ENCODE data around the gene LYSET. TPM values are rescaled to one million over a fixed set of nuclear protein-coding genes. Genes with fewer than 3 reads are reported as not detected.
A peak's percentile ranks its signal among the peaks of the same experiment; 100 is the strongest.
"Not testable (repeated sequence)": the region's sequence is repeated elsewhere in the genome, so short reads cannot be mapped to it uniquely, and the experiment has no call there.

The LYSET gene
- polyA plus RNA-seq, 3 donors = 33.8 to 34.5 (median 34.4) TPM

DNA sequence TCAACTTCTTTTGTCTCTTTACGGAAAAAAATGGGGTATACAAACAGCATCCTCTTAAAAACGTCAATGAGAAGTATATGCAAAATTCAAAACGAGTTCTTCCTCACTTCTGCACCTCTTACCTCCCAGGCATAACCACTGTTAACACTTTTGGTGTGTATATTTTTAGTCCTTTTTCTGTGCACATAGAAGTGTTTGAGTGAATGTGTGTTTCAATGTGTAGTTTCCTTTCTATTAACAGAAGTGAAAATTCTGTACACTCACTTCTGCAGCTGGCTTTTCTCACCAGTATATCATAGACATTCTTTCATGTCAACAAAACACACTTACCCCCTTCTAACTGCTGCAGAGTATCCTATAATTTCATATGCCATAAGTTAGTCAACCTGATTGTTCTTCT, 27.3 kb downstream of the LYSET start:
- no peak for DNase-seq

DNA sequence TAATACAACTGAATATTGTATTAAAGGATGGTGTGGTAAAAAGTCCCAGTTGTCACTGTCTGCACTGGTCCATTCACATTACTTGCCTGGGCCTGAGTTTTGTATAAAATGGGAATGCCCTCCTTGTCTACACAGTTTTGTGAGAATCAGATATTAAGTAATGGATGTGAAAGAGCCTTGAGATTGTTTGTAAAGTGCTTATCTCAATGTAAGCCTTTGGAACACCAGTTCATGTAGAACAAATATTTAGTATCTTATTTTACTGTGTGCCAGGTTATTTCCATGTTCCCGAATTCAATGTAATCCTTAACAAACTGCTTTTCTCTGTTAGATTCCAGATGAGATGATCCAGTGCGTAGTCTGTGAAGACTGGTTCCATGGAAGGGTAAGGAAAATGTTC, 29.5 kb downstream of the LYSET start:
- no peak for DNase-seq

DNA sequence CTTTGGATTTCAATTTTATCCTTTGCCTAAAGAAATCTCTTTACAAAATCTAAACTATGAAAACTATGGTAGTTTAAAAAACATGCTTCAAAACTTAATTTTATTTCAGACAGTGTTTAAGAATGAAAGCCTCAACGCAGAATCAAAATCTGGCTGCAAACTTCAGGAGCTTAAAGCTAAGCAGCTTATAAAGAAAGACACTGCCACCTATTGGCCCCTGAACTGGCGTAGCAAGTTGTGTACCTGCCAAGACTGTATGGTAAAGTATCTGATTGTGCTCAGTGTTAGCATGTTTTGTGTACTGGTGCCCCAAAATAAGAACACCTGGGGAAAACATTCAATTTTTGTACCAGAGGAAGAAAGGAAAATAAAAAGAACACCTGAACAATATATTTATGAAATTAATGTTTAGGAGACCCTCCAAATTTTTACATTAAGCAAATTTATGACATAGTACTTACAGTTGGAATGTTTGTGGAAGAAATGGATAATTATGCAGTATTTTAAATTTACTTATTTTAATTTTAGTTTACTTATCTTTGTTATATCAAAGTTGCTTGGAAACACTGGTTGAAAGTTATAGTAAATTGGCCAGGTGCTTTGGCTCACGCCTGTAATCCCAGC, 34.1 kb downstream of the LYSET start:
- peak; percentile 48 for DNase-seq

DNA sequence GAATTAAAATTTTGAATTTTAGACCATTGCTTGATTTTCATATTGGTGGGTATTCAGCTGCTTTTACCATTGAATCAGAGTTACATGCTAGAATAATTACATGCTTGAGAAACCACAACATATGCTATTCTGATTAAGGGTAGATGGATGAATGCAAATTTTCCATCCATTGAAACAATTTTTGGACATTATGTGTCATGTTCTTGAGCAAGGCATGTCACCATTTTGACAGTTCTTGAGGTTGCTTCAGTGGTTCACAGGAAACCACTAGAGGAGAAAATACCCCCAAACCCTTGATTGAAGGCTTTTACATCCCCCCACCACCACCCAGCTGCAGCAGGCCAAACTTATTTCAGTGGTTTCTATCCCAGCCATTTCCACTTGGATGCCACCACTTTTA, 35.4 kb downstream of the LYSET start:
- no peak for DNase-seq

DNA sequence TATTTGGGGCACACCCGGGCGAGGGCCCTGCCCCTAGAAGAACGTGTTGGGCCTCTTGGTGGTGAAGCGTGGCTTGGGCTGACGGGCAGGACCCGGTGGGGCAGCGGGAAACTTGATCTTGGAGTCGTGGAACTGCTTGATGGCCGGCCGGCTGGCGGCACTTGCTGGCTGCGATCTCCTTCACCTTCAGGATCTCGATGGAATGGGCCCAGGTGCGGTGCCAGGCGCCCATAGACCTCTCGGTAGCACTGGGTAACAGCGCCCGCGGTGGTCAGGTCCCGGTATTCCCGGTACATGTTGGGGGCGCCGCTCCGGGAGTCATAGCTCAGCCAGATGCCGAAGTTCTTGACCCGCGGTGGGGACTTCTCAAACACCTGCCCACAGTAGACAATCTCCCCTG, 38.4 kb downstream of the LYSET start:
- no peak for DNase-seq

DNA sequence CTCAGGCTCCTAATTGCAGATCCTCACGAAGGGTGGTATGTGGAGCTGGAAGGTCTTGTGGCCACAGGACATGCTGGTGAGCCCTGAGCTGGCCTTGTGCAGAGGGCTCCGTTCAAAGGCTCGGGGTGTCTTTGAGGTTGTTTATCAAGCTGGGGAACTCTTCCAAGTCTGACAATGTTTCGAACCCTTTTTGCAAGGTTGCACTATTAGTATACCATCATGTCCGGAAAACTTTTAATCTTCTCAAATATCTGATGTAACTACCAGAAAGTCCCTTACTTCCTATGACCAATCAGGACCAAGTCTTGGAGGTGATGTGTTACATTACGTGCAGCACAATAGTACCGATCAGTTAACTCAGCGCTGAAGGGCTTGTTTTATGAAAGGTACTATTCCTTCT, 43.4 kb downstream of the LYSET start:
- no peak for DNase-seq

DNA sequence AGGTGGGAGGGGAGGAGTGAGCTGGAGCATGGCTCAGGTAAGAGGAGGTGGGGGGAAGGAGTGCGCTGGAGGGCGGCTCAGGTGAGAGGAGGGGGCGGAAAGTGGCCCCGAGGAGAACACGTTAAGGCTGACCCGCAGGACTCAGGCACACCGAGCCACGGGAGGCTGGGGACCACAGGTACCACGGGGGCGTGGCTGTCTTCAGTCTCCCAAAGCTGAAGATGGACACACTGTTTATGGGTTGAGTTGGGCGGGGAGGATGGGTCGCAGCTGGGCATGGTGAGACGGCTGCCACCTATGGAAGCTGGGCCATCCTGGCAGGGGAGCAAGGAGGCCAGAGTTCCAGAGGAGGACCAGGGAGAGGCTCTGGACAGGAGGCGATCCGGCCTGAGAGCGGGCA, 45.4 kb downstream of the LYSET start:
- no peak for DNase-seq

DNA sequence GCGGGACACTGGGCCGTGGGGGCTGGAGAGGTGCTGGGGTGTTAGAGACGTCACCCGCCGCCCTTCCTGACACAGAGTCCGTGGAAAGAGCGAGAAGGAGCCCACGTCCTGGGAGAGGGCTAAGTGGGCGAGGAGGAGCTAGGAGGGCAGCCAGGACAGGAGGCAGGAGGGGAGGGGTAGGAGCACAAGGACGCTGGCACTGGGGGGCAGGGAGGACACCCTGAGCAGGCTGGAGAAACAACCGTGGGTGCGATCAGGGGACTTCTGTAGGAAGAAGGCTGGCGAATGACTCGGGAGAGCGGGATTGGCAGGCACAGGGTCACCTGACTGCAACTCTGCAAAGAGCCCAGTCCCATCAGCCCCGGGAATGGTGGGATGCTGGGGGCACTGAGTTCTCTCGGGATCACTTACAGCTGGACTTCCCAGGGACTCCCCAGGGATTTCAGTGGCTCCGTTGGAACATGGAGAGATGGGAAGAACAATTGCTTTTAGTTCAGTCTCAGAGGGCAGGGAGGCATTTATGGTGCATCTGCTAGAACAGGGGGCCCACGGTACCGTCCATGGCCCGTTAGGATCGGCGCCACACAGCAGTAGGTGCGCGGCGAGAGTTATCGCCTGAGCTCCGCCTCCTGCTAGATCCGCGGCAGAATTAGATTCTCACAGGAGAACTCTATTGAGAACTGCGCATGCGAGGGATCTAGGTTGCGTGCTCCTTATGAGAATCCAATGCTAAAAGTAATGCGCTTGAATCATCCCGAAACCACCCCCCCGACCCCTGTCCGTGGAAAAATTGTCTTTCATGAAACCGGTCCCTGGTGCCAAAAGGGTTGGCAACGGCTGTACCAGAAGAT, 46.2 kb downstream of the LYSET start:
- peak; percentile 31 for DNase-seq

DNA sequence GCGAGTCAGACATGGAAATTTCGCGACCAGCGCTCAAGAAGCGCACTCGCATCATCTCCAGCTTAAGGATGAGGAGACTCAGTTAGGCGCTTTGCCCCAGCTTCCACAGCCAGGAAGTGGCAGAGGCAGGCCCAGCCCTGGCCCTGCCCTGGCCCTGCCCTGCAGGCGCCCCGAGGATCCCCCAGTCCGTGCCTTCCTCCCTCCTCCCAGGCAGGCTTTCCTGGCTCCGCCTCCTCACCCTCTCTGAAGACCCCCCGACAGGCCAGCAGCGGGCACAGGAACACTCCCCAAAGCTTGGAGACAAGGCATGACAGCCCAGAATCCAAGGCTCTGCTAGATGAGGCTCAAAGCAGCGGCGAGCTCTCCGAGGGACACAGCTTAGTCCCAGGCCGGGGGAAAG, 47.0 kb downstream of the LYSET start:
- no peak for DNase-seq

DNA sequence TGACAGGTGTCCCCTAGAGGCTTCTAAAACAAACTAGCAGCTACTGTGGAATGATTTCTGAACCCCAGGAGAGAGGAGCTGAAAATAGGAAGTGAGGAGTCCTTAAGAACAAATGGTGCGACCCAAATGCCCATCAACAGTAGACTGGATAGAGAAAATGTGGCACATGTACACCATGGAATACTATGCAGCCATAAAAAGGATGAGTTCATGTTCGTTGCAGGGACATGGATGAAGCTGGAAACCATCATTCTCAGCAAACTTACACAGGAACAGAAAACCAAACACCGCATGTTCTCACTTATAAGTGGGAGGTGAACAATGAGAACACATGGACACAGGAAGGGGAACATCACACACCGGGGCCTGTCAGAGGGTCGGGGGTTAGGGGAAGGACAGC, 48.0 kb downstream of the LYSET start:
- DNase-seq = not testable (repeated sequence)

DNA sequence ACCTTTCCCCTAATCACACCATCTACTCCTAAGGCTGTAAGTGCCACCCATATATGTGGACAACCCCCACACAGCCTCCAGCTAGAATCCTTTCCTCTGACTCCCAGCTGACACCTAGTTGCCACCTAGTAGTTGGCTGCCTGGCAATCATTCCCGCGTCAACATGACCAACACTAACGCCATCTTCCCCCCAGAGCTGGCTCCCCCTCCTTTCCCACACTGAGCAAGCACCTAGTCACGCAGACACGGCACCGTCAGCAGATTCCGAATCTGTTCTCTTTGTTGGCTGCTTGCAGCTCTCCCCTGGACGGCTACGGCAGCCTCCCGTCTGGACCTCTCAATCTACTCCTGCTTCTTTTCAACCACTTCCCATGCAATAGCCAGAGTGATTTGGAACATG, 49.7 kb downstream of the LYSET start:
- no peak for DNase-seq

Other genes with a start within 250 kb of the LYSET start
- 10 to 100 TPM; 29.8 to 33.6 (median 33.2) TPM for gene ITPK1, start 69.4 kb upstream of the LYSET start, polyA plus RNA-seq (ENCODE audit: insufficient read length in 3 of 3)
- 10 to 100 TPM; 39.6 to 44.7 (median 43.2) TPM for gene MOAP1, start 420 bp upstream of the LYSET start, polyA plus RNA-seq (ENCODE audit: insufficient read length in 3 of 3)
- gene GON7, start 21.7 kb downstream of the LYSET start, polyA plus RNA-seq (ENCODE audit: insufficient read length in 3 of 3) = 10 to 100 TPM; 18.8 to 19.7 (median 19.5) TPM
- gene UBR7, start 21.9 kb downstream of the LYSET start, polyA plus RNA-seq (ENCODE audit: insufficient read length in 3 of 3) = 10 to 100 TPM; 31.4 to 36.1 (median 35.3) TPM
- gene BTBD7, start 147.7 kb downstream of the LYSET start, polyA plus RNA-seq (ENCODE audit: insufficient read length in 3 of 3) = 10 to 100 TPM; 42.2 to 58.5 (median 55.3) TPM
- gene COX8C, start 161.9 kb downstream of the LYSET start, polyA plus RNA-seq (ENCODE audit: insufficient read length in 3 of 3) = under 1 TPM; 0.43 to 0.78 (median 0.73) TPM
- gene UNC79, start 245.6 kb downstream of the LYSET start, polyA plus RNA-seq (ENCODE audit: insufficient read length in 3 of 3) = 1 to 10 TPM in 2 of 3 donors, under 1 TPM in 1; 0.67 to 1.5 (median 1.5) TPM